Osteocyte (in vitro differentiated cells): ENCODE data around the gene MRTFA. TPM values are rescaled to one million over a fixed set of nuclear protein-coding genes. Genes with fewer than 3 reads are reported as not detected.

ENCODE experiments used
- DNase-seq: peaks from one replicate; pipeline ENCODE4 v3.0.0; 2021; ENCODE audit warnings: mixed read lengths; ENCODE audit not compliant: unreplicated experiment; ENCODE audit errors: extremely low spot score
- H3K27ac Mint-ChIP-seq: one replicate; pipeline ENCODE4 v1.8.0; 2021; ENCODE audit warnings: mild to moderate bottlenecking, mixed read lengths; ENCODE audit not compliant: unreplicated experiment
- H3K27me3 Mint-ChIP-seq: one replicate; pipeline ENCODE4 v1.8.0; 2021; ENCODE audit warnings: mixed read lengths; ENCODE audit not compliant: unreplicated experiment
- H3K36me3 Mint-ChIP-seq: one replicate; pipeline ENCODE4 v1.8.0; 2021; ENCODE audit warnings: mixed read lengths; ENCODE audit not compliant: unreplicated experiment
- H3K4me1 Mint-ChIP-seq: one replicate; pipeline ENCODE4 v1.8.0; 2021; ENCODE audit warnings: mixed read lengths; ENCODE audit not compliant: unreplicated experiment
- H3K4me3 Mint-ChIP-seq: one replicate; pipeline ENCODE4 v1.8.0; 2021; ENCODE audit warnings: mild to moderate bottlenecking, moderate library complexity, mixed read lengths; ENCODE audit not compliant: unreplicated experiment
- H3K9me3 Mint-ChIP-seq: one replicate; pipeline ENCODE4 v1.8.0; 2021; ENCODE audit warnings: mixed read lengths; ENCODE audit not compliant: unreplicated experiment
- CTCF ChIP-seq: fragments of 200-600 bp; sonication (generic); IDR thresholded peaks from 2 replicates; pipeline ENCODE4 v1.5.0; 2021; ENCODE audit warnings: antibody characterized with exemption, mild to moderate bottlenecking, moderate library complexity
- total RNA-seq: library from RNA; stranded (reverse); gene quantifications from 2 replicates; pipeline ENCODE4 v1.2.1, GENCODE V29; 2021

The MRTFA gene
- total RNA-seq, 1 donor from 2014 or later = 59.0 TPM

DNA sequence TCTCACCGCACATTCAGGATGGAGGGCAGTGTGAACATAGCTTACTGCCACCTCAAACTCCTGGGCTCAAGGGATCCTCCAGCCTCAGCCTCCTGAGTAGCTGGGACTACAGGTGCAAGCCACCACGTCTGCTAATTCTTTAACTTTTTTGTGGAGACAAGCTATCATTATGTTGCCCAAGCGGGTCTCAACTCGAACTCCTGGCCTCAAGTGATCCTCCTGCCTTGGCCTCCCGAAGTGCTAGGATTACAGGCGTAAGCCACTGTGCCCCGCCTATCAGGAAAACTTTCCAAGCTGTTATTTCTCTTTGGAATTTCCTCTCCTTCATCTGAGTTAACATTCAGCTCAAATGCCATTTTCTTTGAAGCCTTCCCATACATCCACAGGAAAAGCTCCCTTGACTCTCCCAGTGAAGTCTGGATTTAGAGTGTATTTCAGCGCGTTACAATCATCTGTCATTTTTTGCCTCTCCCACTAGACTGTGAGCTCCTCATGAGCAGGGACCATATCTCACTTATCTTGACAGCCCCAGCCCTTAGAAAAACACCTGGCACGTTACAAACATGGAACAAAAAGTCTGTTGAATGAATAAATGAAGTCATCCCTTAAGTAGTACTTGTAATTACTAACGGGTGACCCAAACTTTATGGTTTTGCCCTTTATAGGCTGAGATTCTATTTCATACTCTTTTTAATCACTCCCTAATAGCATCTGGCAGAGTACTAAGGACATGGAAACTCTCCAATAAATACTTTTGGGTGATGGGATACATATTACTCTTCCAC is 2.2 kb downstream of the MRTFA start:
- Mint-ChIP-seq H3K9me3 (no peaks in the 10 kb centered on the region), H3K27ac (peak overlapping the region; percentile 61), H3K4me1 (peaks cover 42% of the 10 kb centered on the region), H3K36me3 (no peaks in the 10 kb centered on the region), H3K27me3 (no peaks in the 10 kb centered on the region), H3K4me3 (peak overlapping the region; percentile 86)
- TF ChIP-seq CTCF = no peak
- DNase-seq = no peak

DNA sequence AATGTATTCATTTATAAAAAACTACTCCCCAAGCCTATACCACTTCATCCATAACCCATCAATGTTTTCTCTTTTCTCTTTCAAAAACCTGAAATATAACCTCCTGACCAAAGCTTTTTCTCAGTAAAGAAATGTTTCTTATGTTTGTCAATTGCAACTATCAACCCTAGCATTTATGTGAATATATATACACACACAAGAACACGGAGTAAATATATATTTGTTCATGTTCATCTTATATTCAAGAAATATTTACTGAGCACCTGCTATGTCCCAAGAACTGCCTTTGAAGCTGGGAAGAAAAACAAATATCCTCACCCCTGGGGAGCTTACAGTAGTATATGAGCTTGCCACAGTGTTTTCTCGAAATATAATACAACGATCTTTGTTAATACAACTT is 3.5 kb downstream of the MRTFA start:
- Mint-ChIP-seq H3K4me3 (no peak overlapping the region), H3K27me3 (no peaks in the 10 kb centered on the region), H3K9me3 (no peaks in the 10 kb centered on the region), H3K27ac (no peak overlapping the region), H3K36me3 (no peaks in the 10 kb centered on the region), H3K4me1 (peaks cover 49% of the 10 kb centered on the region)
- no peak for DNase-seq
- no peak for TF ChIP-seq CTCF

DNA sequence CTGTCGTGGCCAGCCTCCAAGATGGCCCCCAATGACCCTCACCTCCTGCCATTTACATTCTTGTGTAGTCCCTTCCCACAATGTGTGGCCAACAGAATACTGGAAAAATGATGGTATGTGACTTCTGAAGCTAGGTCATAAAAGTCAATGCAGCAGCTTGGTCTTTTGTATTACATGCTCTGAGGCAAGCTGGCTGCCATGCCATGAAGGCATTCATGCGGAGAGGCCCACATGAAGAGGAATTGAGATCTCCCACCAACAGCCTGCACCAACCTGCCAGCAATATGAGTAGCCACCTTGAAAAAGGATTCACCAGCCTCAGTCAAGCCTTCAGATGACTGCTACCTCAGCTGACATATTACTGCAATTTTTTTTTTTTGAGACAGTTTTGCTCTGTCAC is 4.6 kb downstream of the MRTFA start:
- H3K27ac Mint-ChIP-seq = no peak overlapping the region
- TF ChIP-seq CTCF = no peak
- no peaks in the 10 kb centered on the region for H3K9me3 Mint-ChIP-seq
- H3K36me3 Mint-ChIP-seq = no peaks in the 10 kb centered on the region
- peaks cover 53% of the 10 kb centered on the region for H3K4me1 Mint-ChIP-seq
- no peaks in the 10 kb centered on the region for H3K27me3 Mint-ChIP-seq
- DNase-seq = no peak
- H3K4me3 Mint-ChIP-seq = no peak overlapping the region

DNA sequence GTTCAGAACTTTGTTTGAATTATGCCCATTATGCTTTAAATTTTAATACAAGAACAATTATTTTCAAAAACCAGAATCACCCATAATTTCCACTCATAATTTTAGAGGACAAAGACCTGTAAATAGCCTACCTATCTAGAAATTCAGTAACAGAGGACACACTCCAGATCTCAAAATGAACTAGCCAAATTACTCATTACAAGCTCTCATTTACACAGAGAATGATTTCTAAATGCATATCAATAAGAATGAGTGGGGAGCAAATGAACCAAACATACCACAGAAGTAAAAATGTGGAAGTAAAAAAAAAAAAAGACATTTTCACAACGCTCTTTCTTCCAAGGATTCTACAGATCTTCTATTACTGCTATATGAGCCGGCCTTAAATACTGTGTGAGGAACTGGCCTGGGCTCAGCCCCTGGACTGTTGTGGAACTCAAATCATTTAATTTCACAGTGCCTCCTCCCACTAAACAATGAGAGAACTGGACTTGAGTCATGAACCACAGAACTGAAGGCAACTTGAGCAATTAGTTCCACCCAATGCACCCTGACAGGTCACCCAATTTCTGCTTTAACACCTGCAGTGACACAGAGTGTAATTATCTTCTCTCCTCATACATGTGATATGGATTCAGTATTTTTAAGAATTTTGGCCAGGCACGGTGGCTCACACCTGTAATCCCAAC is 8.0 kb downstream of the MRTFA start:
- no peak overlapping the region for H3K4me3 Mint-ChIP-seq
- no peaks in the 10 kb centered on the region for H3K36me3 Mint-ChIP-seq
- no peak for DNase-seq
- peak overlapping the region; percentile 21 for H3K27ac Mint-ChIP-seq
- H3K9me3 Mint-ChIP-seq = no peaks in the 10 kb centered on the region
- TF ChIP-seq CTCF = no peak
- H3K4me1 Mint-ChIP-seq = peaks cover 48% of the 10 kb centered on the region
- H3K27me3 Mint-ChIP-seq = no peaks in the 10 kb centered on the region

DNA sequence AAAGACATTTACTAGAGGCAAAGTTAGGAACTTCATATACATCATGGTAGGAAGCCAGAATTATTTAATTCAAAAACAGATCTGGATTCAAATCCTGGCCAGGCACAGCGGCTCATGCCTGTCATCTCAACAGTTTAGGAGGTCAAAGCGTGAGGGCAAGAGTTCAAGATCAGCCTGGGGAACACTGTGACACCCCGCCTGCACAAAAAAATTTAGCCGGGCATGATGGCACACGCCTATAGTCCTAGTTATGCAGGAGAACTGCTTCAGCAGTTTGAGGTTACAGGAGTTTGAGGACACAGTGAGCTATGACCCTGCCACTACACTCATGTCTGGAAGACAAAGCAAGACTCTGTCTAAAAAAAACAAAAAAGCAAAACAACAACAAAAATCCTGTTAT is 8.9 kb downstream of the MRTFA start:
- Mint-ChIP-seq H3K4me3 (no peak overlapping the region), H3K36me3 (no peaks in the 10 kb centered on the region), H3K27ac (peak overlapping the region; percentile 3), H3K9me3 (no peaks in the 10 kb centered on the region), H3K27me3 (no peaks in the 10 kb centered on the region), H3K4me1 (peaks cover 43% of the 10 kb centered on the region)
- no peak for TF ChIP-seq CTCF
- no peak for DNase-seq
